GM18511 (cell line): Measurements from ENCODE around the gene HIVEP3.
A peak's percentile ranks its signal among the peaks of the same experiment; 100 is the strongest.

Experiments used
- ATAC-seq: cut with Tn5 transposase; IDR thresholded peaks from one replicate; pipeline ENCODE4 v1.9.1; 2021; ENCODE audit warnings: mild to moderate bottlenecking, moderate library complexity; ENCODE audit not compliant: unreplicated experiment

HIVEP3 gene

DNA sequence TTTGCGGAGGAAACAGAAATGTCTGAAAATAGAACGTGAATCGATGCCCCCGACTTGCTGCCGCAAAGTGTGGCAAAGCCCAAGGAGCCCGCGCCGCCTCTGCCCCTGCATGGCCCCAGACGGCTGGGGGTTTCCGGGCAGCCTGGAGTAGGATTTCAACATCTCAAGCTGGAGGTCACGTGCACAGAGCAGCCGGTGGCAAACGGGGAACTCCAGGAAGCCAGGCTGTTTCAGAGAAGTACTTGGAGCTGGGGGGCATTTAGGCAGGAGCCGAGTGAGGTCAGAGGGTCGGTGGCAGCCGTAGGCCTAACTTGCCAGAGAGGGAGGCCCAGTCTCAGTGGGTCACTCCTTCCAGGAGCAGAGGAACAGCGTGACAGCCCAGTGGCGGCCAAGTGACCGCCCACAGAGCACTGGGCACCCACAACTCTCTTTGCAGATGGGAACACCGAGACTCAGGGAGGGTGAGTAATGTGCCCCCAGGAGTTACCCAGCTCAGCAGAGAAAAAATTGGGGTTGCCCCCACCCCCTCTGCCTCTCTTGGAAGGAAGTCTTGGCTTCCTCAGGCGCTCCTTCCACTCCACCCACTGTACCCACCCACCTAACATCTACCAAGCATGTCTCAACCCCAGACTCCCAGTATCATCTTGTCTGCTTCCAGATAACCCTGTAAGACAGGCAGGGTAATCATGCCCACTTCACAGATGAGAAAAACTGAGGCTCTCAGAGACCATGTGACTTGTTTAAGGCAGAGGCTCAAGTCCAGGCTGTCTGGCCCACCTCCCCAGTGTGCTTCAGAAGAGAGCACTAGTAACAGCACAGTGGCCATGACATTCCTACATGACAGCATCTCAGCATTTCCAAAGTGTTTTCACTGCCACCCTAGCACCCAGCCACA lies 179.4 kb downstream of the HIVEP3 start:
- peak; percentile 66 for ATAC-seq

DNA sequence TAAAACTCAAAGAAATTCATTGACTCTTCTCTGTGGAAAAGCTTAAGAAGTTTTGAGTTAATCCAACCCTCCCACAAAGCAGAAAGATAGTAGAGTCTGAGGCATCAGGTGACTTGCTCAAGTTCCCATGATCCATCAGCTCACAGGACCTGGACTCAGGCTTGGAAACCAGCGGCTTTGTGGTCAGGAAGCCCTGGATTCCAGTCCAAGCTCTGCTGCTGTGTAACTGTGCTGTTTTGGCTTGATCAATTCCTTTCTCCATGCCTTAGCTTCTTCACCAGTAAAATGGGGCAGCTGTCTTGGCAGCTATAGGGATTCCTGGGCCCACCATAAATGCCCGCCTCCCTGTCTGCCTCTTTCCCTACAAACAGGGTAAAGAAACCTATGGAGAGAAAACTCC lies 180.2 kb downstream of the HIVEP3 start:
- no peak for ATAC-seq

DNA sequence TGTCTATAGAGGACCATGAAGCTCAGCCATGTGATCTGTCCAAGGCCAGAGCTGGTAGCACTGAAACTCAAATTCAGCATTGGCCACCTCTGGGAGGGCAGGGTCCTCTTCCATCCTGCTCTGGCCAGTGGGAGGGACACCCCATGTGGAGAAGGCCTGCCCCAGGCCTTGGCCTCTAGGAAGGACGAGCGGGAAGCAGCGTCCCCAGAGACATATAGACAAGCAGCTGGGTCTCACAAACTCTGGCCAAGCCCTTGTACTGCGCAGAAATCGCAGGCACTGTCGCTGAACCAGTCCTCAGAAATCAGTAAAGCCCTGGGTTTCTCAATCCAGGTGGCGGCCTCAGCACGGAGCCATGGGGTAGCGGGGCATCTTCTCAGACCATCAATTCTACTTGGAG lies 180.7 kb downstream of the HIVEP3 start:
- no peak for ATAC-seq

DNA sequence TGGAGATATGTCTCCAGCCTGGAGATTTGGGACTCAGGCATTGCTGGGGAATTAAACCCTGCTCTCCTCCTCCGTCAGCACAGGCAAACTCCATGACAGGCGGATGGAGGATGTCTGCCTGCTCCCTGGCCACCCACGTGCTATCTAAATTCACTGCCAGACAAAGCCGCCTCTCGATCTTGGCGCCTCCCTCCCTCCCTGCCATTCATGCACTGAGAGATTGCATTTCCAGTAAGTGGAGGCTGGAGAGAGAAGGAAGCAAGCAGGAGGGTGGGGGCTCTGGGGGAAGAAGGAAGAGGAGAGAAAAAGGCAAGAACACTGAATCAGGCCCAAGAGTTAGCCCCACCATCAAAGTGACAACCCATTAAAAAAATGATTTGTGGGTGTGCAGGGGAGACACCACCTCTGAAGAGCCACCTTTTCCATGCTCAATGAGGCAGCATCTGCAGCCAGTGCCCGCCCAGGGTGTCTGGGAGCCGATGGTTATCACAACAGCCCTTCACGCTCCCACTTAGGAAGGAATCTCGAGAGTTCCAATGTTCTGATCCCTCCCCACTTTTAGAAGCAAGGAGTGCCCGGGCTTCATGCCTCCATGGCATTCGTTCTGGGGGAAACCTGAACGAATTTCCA lies 183.0 kb downstream of the HIVEP3 start:
- ATAC-seq = no peak

DNA sequence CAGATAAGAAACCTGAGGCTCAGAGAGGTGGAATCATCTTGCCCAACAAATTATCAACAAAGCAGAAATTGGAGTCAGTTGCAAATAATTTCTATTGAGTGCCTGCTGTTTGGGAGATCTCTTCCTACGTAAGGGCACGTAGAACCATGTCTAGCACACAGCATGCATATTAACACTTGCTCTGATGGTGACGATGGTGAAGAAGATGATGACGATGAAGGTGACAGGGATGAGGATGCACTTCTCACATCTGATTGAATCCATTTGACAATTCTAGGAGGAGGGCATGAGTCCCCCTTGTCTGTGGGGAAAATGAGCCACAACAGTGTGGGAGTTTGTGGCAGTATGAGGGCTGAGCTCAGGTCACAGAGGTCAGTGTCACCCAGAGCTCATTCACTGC lies 183.6 kb downstream of the HIVEP3 start:
- no peak for ATAC-seq

DNA sequence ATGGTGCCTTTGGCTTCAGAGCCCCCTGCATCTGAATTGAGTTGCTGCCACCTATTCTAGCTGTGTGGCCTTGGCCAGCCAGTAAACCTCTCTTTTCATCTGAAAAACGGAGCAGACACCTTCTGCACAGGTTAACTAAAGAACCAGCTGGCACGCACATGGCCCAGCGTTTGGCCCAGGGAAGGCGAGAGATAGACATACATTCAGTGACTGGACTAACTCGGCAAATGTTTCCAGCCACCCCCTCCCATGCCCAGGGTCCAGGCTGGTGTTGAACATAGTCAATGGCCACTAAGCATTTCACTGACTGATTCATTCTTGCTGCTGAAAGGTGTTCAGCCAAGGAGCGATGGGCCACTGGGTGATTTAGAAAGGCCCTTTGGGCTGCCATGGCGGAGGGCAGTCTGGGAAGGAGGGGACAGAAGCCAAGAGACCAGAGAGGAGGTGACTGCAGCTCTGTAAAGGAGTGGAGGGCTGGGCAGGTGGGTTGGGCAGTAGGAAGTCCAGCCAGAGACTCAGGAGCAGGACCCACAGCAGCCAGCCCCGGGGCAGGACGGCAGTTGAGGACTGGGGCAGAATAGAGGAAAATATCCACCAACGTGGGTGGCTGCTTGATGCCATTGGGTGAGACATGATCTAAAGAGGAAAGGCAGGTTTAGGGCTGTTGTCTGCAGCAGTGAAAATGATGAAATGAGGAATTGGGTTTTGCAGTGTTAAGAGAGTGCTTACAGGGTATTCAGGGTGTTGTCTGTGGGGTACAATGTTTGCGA lies 184.3 kb downstream of the HIVEP3 start:
- ATAC-seq = no peak

DNA sequence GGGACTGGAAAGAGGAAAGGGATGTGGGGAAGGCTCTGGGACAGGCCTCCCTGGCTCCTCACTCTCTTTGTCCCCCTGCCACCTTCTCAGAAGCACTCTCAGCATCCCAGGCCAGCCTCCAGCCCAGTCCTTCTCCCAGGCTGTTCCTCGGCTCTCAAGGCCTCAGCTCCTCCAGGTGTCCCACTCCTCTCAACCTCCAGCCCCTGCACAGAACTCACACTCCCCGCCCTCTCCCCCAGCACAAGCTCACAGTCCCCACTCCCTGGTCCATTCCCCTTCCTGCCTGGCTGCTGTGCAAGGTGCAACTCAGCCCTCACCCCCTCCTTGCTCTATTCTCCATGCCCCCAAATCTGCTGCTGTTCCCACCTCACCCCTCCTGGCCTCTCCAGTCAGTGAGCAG lies 185.0 kb downstream of the HIVEP3 start:
- no peak for ATAC-seq

DNA sequence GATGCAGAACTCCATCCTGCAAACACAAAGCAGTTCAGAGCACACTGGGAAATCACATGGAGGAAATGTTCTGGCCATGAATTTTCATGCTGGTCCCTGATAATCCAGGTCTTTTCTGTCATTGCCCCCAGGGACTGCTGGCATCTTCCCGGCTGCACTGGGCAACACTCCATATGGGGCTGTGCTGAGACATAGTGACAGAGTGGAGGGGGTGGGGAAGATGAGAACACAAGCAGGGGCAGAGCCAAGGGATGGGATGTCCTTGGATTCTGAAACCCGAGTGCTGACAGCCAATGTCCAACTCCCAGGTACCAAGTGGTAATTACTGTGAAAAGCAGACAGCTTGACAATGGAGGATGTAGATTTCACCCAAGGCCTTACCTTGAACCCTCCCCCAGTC lies 185.7 kb downstream of the HIVEP3 start:
- no peak for ATAC-seq

DNA sequence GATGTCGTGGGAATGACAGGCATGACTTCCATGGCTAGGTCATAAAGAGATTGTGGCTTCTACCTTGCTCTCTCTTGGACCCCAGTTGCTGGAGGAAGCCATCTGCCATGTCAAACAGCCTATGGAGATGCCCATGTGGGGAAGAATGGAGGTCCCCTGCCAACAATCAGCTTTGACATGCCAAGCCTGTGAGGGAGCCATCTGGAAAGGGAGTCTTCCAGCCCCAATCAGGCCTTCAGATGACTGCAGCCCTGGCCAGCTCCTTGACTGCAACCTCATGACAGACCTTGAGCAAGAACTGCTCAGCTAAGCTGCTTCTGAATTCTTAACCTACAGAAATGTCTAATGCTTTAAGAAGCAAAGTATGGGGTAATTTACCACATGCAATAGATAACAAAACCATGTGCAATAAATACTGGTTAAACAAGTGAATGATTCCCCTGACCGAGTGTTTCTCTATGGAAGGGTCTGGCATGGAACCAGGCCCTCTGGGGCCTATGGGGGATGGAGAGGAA lies 187.1 kb downstream of the HIVEP3 start:
- no peak for ATAC-seq

DNA sequence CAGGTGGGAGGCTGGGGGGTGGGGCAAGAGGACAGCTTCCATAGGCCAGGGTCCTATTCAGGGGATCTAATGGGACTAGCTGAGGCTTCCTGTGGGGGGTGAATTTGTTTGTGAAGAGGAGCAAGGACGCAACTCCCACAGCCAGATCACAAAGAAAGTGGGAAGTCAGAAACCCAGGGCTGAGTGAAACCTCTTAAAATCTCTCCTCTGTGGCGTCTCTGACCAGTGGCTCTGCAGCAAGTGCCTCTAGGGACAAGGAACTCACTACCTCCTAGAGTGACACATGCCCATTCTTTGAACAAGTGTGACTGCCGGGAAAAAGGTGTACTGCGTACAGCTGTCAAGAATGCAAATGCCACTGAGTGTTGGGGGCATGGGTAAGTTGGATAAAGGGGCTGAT lies 187.9 kb downstream of the HIVEP3 start:
- no peak for ATAC-seq

DNA sequence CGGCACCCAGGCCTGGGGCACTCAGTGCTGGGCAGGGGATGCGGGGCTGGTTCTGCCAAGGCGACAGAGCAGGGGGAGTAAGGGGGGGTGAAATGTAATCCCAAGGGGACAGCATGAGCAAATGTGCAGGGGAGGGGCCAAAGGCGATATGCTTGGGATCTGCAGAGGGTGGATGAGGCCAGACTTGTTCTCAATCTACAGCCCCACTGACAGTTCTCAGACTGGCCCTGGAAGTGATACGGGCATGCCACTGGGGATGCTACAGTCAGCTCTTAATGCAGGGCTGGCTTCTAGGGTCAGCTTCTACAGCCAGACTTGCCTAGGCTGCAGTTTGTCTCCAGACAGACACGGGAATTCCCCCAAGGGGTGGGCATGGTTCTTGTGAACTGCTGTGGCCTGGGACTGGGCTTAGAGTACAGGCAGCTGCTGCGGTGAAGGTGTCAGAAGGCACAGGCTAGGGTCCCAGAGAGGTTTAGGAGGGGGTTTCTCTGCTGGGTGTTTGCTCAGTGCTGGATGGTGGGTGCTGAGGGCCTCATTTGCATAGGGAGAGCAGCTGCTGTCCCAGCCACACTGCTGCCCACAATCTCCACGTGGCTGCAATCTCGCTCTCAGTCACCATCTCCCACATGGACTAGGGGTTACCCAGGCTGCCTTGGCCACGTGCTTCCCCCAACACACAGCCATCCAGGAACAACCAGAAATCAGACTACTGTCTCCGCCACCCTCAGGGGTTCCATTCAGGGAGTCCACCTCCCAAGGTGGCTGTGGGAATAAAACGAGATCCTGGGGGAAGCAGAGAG lies 190.1 kb downstream of the HIVEP3 start:
- peak; percentile 84 for ATAC-seq

DNA sequence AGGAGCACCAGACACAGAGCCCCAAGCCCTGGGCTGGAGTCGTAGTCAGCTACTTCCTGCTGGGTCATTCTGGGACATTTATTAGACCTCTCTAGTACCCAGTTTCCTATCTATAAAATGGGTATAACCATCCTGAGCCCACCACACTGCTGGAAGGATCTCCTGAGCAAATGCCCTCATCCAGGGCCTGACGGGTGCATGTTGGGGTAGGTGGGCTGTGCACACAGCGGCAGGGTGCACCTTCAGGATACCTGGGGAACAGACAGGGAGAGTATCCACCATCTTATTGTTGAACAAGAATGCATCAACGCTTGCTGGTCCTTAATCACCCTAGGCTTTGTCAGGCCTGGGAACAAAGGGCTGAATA lies 191.0 kb downstream of the HIVEP3 start:
- no peak for ATAC-seq

DNA sequence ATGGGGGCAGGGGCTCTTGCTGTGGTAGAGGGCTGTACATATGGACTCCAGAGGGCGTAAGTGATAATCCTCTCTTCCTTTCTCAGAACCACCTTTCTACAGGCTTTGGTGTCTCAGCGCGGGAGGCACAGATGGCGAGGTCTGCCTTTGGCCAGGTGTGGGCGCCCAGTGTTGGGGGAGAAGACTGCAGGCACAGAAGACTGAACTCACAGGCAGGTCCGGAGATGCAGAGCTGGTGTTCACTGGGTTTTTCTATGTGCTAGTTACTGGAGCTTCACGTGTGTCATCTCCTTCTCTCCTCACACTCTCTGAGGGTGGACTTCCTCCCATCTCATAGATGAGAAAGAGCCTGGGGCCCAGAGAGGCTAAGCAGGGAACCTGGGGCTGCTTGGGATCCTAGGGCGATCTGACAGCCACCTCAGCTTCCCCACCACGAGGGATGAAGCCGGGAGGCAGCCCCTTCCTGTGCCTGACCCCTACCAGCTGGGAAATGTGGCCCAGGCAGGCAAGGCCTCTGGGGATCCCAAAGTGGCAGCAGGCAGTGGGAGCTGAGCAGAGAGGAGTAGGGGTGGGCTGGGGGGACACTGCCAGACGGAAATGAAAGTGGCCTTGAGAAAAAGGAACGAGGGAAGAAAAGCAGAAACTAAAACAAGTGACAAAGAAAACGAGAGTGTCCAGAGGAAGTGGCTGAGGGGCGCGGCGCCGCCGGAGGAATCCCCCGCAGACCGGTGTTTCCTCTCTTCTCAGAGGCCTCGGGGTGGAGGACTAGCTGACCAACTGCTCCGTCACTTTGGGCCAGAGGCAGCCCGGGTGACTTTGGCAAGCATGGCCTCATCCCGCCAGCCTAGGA lies 191.6 kb downstream of the HIVEP3 start:
- ATAC-seq = peak; percentile 45

DNA sequence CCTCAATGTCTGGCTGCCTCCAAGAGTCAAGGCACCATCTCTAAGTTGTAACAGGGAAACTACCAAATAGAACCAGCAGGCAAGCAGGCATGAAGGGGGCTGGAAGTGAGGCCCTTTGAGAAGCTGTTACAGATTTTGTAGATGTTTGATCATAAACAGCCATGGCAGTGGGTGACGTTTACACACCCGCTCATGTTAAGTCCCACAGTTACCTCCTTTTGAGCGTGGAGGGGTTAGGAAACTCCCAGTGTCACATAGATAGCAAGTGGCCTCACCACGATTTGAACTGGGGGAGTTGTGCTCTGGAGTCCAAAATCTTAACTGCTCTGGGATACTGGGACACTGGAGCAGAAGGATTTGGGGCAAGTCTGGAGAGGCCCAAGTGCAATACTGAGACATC lies 192.4 kb downstream of the HIVEP3 start:
- ATAC-seq = no peak

DNA sequence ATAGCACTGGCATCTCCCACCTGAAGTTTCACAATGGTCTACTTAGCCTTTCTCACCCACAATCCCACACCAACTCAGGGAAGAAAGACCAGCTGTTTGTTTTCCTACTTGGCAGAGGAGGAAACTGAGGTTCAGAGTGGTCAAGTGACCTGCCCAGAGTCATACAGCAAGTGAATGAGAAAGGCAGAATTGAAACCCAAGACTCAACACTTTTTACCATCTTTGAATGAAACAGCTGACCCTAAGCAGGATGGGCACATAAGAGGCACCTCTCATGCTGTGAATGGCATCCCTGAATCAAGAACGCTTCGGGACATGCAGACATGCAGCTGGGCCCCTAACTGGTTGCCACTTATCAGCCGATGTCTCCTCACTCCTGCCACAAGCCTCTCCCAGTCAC lies 193.8 kb downstream of the HIVEP3 start:
- ATAC-seq = no peak

DNA sequence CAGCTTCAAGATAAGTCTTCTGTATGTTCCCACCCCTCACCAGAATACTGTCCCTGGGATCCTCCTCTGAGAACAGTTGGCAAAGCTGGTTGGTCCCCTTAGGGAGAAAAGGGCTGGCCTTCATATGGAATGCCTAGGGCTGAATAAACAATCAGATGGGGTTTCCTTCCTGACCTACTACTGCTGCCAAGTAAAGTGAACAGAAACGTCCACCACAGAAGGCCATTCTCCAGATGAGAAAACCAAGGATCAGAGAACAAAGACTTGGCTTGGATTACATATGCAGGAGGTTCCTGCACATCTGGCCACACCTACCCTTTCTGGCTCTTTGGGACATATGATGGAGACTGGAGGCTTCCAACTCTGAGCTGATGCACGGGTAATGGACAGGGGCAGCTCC lies 194.5 kb downstream of the HIVEP3 start:
- no peak for ATAC-seq

DNA sequence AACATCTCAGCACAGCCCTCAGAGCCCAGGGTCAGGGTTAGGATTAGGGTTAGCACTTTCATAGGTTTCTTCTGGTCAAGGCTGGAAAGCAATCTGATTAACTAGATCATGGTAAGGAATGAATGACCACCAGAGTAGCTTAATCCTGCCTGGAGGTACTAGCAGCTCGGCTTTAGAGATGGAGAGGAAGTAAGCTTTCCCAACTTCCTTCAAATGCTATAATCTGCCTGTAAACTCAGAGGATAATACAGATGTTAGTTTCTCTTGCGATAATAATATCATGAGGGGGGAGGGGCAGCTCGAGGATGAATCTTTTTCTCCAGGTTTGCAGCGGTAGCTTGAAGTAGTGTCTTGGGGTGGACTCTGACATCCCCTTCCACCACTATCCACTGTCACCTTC lies 194.9 kb downstream of the HIVEP3 start:
- ATAC-seq = no peak

DNA sequence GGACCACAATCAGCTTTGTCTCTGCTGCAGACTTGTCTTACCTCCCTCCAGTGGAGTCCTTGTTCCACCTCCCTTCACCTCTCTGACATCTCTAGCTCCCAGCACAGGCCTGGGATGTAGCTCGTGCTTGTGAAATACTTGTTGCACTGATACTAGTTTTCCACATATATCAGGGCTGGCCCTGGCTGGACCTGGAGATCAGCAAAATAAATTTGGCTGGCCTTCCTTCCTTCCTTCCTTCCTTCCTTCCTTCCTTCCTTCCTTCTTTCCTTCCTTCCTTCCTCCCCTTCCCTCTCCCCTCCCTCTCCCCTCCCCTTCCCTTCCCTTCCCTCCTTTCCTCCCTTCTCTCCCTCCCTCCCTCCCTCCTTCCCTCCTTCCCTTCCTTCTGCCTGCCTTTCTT lies 196.5 kb downstream of the HIVEP3 start:
- no peak for ATAC-seq

DNA sequence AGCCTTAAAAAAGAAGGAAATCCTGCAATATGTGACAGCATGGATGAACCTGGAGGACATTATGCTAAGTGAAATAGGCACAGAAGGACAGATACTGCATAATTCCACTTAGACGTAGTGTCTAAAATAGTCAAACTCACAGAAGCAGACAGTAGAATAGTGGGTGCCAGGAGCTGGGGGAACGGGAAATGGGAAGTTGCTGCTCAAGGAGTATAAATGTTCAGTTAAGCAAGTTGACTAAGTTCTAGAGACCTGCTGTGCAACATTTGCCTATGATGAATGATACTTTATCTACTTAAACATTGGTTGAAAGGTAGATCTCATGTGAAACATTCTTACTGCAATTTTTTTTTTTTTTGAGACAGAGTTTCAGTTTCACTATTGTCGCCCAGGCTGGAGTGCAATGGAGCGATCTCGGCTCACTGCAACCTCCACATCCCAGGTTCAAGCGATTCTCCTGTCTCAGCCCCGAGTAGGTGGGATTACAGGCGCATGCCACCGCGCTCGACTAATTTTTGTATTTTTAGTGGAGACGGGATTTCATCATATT lies 197.8 kb downstream of the HIVEP3 start:
- no peak for ATAC-seq

DNA sequence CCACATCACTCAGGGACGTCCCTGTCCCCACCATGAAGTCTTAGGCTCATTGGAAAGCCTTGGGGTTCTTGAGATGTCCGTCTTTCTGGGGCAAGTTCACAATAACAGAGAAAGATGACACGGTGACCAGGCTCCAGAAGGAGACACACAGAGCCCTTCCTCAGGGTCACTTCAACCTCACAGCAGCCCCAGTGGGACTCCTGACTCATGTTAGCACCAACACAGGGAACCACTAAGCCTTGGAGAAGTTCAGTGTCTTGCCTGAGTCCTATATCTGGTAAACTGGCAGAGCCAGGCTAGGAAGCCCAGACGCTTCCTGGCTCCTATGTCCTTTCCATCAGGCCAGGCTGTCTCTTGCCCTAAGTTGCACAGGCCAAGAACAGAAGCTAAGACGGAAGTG lies 199.1 kb downstream of the HIVEP3 start:
- ATAC-seq = no peak
